GM23338 (cell line): ENCODE data around the gene BTRC. TPM values are rescaled to one million over a fixed set of nuclear protein-coding genes. Genes with fewer than 3 reads are reported as not detected.

Source experiments
- ATAC-seq: fragments of 200-7000 bp; cut with Tn5 transposase; 3 replicates; pipeline ENCODE4 v1.9.1; 2020
- DNase-seq: peaks from one replicate; pipeline ENCODE4 v3.0.0-alpha.2; 2015; ENCODE audit warnings: low spot score
- H2AFZ ChIP-seq: fragments of 200-600 bp; sonication (generic); 2 replicates; pipeline ENCODE4 v1.8.0; 2016; ENCODE audit warnings: antibody characterized with exemption, mild to moderate bottlenecking, moderate library complexity
- H3F3A ChIP-seq: fragments of 200-600 bp; sonication (generic); replicated peaks from 2 replicates; pipeline ENCODE4 v1.8.0; 2017; ENCODE audit warnings: antibody characterized with exemption, mixed run types, low read depth
- H3K27ac ChIP-seq: fragments of 200-600 bp; sonication (generic); 2 replicates; pipeline ENCODE4 v1.6.1; 2016; ENCODE audit warnings: low read depth
- H3K27me3 ChIP-seq: fragments of 200-600 bp; sonication (generic); 2 replicates; pipeline ENCODE4 v1.8.0; 2016; ENCODE audit warnings: mild to moderate bottlenecking, mixed run types, moderate library complexity; ENCODE audit not compliant: insufficient read depth
- H3K36me3 ChIP-seq: fragments of 200-600 bp; sonication (generic); 2 replicates; pipeline ENCODE4 v1.8.0; 2016; ENCODE audit warnings: mild to moderate bottlenecking; ENCODE audit not compliant: insufficient read depth
- H3K4me1 ChIP-seq: fragments of 200-600 bp; sonication (generic); 2 replicates; pipeline ENCODE4 v1.8.0; 2016; ENCODE audit warnings: mild to moderate bottlenecking, moderate library complexity; ENCODE audit not compliant: insufficient read depth
- H3K4me2 ChIP-seq: fragments of 200-600 bp; sonication (generic); 2 replicates; pipeline ENCODE4 v1.7.1; 2017; ENCODE audit warnings: mixed run types
- H3K4me3 ChIP-seq: fragments of 200-600 bp; sonication (generic); 2 replicates; pipeline ENCODE4 v1.6.1; 2016; ENCODE audit warnings: mixed run types
- H3K79me2 ChIP-seq: fragments of 200-600 bp; sonication (generic); replicated peaks from 2 replicates; pipeline ENCODE4 v1.8.0; 2017; ENCODE audit warnings: mild to moderate bottlenecking; ENCODE audit not compliant: insufficient read depth
- H3K9me2 ChIP-seq: fragments of 200-600 bp; sonication (generic); 2 replicates; pipeline ENCODE4 v1.8.0; 2017; ENCODE audit not compliant: insufficient read depth
- H4K20me1 ChIP-seq: fragments of 200-600 bp; sonication (generic); replicated peaks from 2 replicates; pipeline ENCODE4 v1.8.0; 2017; ENCODE audit warnings: mild to moderate bottlenecking; ENCODE audit not compliant: insufficient read depth
- H3K27ac Mint-ChIP-seq: 2 replicates; pipeline ENCODE4 v1.8.0; 2020; ENCODE audit warnings: inconsistent platforms, mild to moderate bottlenecking, moderate library complexity, mixed read lengths
- H3K27me3 Mint-ChIP-seq: 3 replicates; pipeline ENCODE4 v1.8.0; 2022; ENCODE audit warnings: low read depth, mild to moderate bottlenecking, moderate library complexity, mixed read lengths, inconsistent platforms; ENCODE audit not compliant: insufficient read depth, poor library complexity
- H3K36me3 Mint-ChIP-seq: 3 replicates; pipeline ENCODE4 v1.8.0; 2021; ENCODE audit warnings: low read depth, mild to moderate bottlenecking, inconsistent platforms, moderate library complexity, mixed read lengths
- H3K4me1 Mint-ChIP-seq: 3 replicates; pipeline ENCODE4 v1.8.0; 2020; ENCODE audit warnings: mild to moderate bottlenecking, inconsistent platforms, mixed read lengths
- H3K4me3 Mint-ChIP-seq: 3 replicates; pipeline ENCODE4 v1.8.0; 2021; ENCODE audit warnings: moderate library complexity, mild to moderate bottlenecking, inconsistent platforms, mixed read lengths
- H3K9me3 Mint-ChIP-seq: 3 replicates; pipeline ENCODE4 v1.8.0; 2020; ENCODE audit warnings: moderate library complexity, mild to moderate bottlenecking, inconsistent platforms, mixed read lengths
- EZH2phosphoT487 ChIP-seq: fragments of 200-600 bp; sonication (generic); IDR thresholded peaks from one replicate; pipeline ENCODE4 v1.8.1; 2018; ENCODE audit warnings: antibody characterized with exemption; ENCODE audit not compliant: unreplicated experiment
- NANOG ChIP-seq: IDR thresholded peaks from 2 replicates; pipeline ENCODE4 v1.6.1; 2016; ENCODE audit warnings: antibody characterized with exemption, borderline replicate concordance
- ZNF462 ChIP-seq: fragments of 250-450 bp; sonication (Bioruptor Pico); IDR thresholded peaks from 2 replicates; pipeline ENCODE4 v1.5.0; 2020; ENCODE audit warnings: mild to moderate bottlenecking, moderate library complexity
- polyA plus RNA-seq: library from polyadenylated mRNA; unstranded; fragments of >200 nt; fragmentation: Nextera tagmentation; extraction: Ambion mirVana; gene quantifications from 2 replicates; pipeline ENCODE4 v1.2.1, GENCODE V29; 2016
- total RNA-seq: library from RNA; depleted of rRNA; stranded (reverse); fragments of >200 nt; shearing (Covaris generic); gene quantifications from 2 replicates; pipeline ENCODE4 v1.2.3, GENCODE V29; 2014

BTRC gene
- total and polyA plus RNA-seq, 2 experiments from 2014 or later: 10.0 to 17.5 TPM

- H3F3A ChIP-seq: no peaks in the 10 kb centered on the region
- Mint-ChIP-seq H3K4me3 (no peak overlapping the region), H3K27ac (no peak overlapping the region), H3K4me1 (peaks cover 24% of the 10 kb centered on the region), H3K9me3 (no peaks in the 10 kb centered on the region), H3K36me3 (no peaks in the 10 kb centered on the region), H3K27me3 (no peaks in the 10 kb centered on the region)
- no peak overlapping the region for H3K27ac ChIP-seq
- ATAC-seq (no peak), DNase-seq (no peak)
- no peaks in the 10 kb centered on the region for H3K27me3 ChIP-seq
- no peak overlapping the region for H3K4me2 ChIP-seq
- TF ChIP-seq ZNF462 (no peak), EZH2phosphoT487 (no peak)
- no peak overlapping the region for H2AFZ ChIP-seq
- no peaks in the 10 kb centered on the region for H3K9me2 ChIP-seq
- H3K36me3 ChIP-seq: no peaks in the 10 kb centered on the region
- H4K20me1 ChIP-seq: no peaks in the 10 kb centered on the region
- no peak overlapping the region for H3K4me3 ChIP-seq
- H3K4me1 ChIP-seq: peaks cover 15% of the 10 kb centered on the region
- H3K79me2 ChIP-seq: no peaks in the 10 kb centered on the region
Measured at GRCh38 chr10:101525848-101526247, 171.9 kb downstream of the BTRC start.

- ATAC-seq: peak; percentile 54
- Histone ChIP-seq H2AFZ (no peak overlapping the region), H3F3A (no peaks in the 10 kb centered on the region), H3K36me3 (no peaks in the 10 kb centered on the region), H4K20me1 (no peaks in the 10 kb centered on the region), H3K4me2 (peak overlapping the region; percentile 0), H3K9me2 (no peaks in the 10 kb centered on the region), H3K4me3 (no peak overlapping the region), H3K79me2 (no peaks in the 10 kb centered on the region), H3K27me3 (no peaks in the 10 kb centered on the region), H3K27ac (peak overlapping the region; percentile 16; the same call in 1 of the 2 replicates), H3K4me1 (peaks cover 20% of the 10 kb centered on the region)
- DNase-seq: peak; percentile 60
- Mint-ChIP-seq H3K9me3 (no peaks in the 10 kb centered on the region), H3K4me3 (no peak overlapping the region), H3K27me3 (no peaks in the 10 kb centered on the region), H3K27ac (peak overlapping the region; percentile 31; the same call in 1 of the 2 replicates), H3K4me1 (peaks cover 24% of the 10 kb centered on the region), H3K36me3 (no peaks in the 10 kb centered on the region)
- TF ChIP-seq NANOG (no peak), ZNF462 (no peak)
Measured at GRCh38 chr10:101529207-101529606, 175.2 kb downstream of the BTRC start.
